Measurements from ENCODE around the gene SYT17.

DNA sequence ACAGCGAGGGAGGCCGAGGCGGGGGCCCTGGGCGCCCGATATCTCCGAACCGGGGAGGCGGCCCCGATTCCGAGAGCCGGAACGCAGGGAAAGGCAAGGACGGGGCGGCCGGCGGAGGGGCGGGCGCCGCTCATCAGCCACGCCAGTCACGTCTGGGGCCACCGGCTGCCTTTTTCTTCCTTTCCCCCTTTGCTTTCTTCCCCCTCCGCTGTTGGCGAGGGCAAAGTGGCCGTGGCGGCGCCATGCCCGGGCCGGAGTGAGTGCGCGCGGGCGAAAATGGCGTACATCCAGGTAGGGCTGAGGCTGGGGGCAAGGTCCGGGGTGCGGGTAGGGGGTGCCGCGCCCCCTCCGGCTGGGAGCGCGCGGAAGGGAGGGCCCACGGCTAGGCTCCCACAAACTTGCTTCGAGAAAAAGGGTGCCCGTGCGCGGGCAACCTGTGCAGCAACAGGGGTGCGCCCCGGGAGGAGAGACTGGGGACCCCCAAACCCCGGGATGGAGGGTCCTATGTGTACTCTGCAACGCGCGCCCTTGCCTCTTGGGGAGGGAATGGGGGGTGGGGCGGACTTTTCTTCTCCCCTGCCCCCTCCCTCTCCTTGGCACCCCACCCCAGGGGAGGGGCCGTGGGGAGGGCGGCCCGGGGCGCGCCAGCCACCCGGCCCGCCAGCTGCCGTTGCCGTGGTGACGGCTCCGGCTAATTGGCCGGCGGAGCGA, 486 bp downstream of the SYT17 start:
- TF ChIP-seq, protein P1, sequence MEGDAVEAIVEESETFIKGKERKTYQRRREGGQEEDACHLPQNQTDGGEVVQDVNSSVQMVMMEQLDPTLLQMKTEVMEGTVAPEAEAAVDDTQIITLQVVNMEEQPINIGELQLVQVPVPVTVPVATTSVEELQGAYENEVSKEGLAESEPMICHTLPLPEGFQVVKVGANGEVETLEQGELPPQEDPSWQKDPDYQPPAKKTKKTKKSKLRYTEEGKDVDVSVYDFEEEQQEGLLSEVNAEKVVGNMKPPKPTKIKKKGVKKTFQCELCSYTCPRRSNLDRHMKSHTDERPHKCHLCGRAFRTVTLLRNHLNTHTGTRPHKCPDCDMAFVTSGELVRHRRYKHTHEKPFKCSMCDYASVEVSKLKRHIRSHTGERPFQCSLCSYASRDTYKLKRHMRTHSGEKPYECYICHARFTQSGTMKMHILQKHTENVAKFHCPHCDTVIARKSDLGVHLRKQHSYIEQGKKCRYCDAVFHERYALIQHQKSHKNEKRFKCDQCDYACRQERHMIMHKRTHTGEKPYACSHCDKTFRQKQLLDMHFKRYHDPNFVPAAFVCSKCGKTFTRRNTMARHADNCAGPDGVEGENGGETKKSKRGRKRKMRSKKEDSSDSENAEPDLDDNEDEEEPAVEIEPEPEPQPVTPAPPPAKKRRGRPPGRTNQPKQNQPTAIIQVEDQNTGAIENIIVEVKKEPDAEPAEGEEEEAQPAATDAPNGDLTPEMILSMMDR (IDR thresholded peaks at IDR 0.05) = no peak
- TF ChIP-seq POLR2A (IDR thresholded peaks at IDR 0.05) = no peak
